GM19240 (cell line): ENCODE measurements around the gene RASSF10.
"Not testable (repeated sequence)": the region's sequence is repeated elsewhere in the genome, so short reads cannot be mapped to it uniquely, and the experiment has no call there.

Experiments
- DNase-seq: peaks from one replicate; pipeline ENCODE4 v3.0.0; 2011; ENCODE audit warnings: low spot score; ENCODE audit not compliant: insufficient read length

The RASSF10 gene

GRCh38 chr11:13019313-13019712 is 10.2 kb downstream of the RASSF10 start:
- no peak for DNase-seq

- no peak for DNase-seq
Observed at GRCh38 chr11:13023423-13023822, 14.3 kb downstream of the RASSF10 start.

GRCh38 chr11:13026722-13027121 is 17.6 kb downstream of the RASSF10 start:
- no peak for DNase-seq

- no peak for DNase-seq
Observed at GRCh38 chr11:13028322-13028721, 19.2 kb downstream of the RASSF10 start.

DNA sequence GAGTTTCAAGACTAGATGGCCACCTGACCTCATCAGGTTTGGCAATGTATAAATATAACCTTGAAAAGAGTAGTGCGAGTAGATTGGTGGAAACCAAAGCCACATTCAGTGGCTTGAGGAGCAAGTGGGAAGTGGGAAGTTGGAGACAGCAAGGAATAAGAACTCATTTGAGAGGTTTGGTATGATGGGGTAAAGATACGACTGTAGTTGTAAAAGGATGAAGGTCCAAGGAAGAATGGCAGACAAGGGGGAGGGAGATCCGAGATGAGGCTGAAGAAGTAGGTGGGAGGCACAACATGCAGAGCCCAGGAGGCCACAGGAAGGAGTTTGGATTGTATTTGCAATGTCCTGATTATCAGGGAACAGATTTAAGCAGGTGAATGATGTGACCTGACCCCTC is 20.8 kb downstream of the RASSF10 start:
- DNase-seq: no peak

DNA sequence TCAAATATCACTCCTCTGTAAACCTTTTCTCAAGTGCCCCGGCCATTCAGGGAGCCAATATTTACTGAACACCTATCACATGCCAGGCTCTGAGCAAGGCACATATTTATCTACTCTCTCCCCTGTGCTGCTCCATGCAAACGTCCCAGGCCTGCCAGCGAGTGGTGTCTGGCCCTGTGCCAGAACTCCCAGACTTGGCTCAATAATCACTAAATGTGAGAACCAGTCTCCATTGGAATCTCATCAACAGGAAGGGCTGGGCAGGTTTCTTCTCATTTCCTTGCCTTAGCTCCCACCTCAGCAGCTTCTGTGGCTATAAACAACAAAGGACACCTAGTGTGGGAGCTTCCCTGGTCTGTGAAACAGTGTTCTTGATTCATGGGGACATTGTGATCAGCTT is 21.7 kb downstream of the RASSF10 start:
- no peak for DNase-seq

GRCh38 chr11:13031349-13031748 is 22.2 kb downstream of the RASSF10 start:
- no peak for DNase-seq

DNA sequence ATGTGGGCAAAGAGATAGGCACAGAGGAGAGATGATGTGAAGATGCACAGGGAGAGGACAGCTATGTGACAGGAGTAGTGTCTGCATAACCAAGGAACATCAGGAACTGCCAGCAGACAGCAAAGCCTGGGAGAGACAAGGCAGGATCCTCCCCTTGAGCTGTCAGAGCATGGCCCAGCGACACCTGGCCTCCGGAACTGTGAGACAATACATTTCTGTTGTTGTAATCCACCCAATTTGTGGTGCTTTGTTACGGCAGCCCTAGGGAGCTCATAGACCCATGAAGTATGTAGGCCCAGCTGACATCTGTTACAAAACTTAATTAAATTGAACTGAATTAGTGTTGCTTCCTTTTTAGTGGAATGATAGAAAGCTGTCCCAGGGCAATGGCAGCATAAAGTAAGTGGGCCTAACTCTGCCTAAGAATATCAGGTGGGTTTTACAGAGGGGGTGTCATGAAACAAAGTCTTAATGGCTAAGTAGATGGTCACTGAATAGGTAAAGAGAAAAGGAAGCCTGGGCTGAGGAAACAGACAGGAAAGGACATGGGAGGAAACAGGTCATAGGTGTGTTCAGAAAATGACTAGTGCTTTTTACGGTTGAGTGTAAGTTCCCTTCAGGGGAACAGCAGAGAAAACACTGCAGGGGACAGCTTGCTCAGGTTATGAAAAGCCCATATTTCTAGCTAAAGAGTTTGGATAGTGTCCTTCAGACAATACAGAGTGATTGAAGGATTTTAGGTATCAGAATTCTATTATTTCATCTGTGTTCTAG is 24.8 kb downstream of the RASSF10 start:
- no peak for DNase-seq

DNA sequence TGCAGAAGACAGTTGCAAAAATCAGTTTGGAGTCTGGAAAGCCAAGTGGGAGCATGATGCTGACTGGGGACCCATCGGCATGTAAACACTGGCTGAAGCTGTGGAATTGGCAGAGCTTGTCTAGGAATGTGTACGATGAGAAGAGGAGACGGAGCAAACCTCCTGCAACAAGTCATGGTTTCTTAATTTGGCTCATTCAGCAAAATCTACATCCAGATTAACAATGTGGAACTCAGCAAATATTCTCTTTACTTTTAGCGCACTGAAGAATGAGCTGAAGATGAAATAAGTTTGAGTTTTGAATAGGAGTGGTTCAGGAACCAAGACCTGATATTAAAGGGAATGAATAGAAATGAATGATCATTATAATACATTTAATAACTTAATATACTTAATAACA is 26.6 kb downstream of the RASSF10 start:
- no peak for DNase-seq

DNA sequence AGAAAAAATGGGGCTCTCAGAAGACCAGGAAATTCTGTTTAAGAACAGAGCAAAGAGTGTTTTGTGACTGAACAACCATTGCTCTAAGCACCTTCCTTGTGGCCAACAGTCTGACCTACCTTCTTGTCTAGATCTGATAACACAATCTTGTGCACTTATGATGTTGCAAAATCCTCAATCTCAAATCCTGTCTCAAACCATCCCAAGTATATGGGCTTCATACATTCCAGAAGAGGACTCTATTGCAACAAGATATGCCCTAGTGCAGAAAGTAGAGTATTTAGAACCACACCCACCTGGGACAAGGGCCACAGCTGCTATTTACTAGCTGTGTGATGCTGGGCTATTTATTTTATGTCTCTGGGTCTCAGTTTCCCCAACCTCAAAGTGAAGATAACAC is 27.1 kb downstream of the RASSF10 start:
- DNase-seq: no peak

DNA sequence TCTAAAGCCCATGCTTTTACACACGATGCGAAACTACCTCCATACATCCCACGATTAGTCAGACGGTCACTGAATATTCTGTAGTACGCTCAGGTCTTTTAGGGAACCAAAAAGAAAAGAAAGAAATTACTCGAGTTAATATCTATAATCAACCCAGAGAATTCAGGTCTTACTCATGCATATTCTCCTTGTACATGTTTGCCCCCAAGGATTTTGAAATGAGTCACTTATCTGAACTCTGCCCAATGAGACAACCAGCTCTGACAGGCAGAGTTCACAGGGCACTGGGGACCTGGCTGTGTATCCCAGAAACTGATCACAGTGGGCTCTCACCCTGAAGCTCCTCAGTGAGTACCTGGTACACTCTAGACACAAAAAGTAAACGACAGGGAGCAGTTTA is 29.2 kb downstream of the RASSF10 start:
- no peak for DNase-seq

- no peak for DNase-seq
Observed at GRCh38 chr11:13039126-13039525, 30.0 kb downstream of the RASSF10 start.

DNA sequence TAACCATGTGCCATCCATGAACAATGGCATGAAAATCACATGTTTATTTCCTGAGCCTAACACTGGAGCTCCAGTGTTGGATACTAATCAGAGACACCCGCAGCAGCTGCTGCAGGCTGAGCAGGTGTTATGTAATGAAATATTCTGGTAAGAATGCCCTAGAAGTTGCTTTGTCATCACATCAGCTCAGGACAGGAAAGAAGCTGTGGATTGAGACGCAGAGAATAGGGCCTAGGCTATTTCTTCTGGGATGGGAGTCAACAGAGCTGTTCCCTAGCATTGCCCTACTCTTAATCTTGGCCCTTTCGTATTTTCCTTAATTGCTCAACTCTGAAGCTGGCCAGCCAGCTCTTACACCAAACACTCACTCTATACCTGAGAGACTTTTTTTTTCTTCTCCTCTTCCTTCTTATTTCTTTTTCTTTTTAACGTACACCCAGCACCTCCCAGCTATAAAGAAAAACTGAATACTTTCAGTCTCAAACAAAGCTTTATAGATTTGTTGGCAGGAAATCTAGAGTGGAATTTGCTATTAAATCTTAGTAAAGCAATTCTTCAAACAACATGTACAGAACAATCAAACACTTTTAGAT is 31.9 kb downstream of the RASSF10 start:
- no peak for DNase-seq

DNA sequence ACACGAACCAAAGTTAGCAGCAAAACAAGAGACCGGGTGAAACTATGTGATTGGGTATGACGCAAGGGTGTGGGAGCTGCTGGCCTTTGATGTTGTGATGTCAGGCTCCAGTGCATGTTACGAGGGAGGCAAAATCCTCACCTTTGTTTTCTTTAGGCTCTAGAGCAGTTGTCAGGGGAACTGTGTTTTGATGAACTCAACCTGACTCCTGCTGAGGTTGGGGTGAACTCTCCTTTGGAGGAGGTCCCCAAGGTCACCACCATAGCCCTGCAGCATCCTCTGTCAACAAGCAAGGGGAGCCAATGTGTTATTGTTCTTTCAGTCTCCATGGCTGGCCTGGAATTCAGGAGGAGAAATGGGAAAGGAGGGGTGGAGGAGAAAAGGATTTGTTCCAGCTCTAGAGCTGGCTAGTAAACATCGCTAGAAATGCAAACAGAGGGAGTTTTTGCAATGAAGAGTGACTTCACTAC is 33.8 kb downstream of the RASSF10 start:
- no peak for DNase-seq

DNA sequence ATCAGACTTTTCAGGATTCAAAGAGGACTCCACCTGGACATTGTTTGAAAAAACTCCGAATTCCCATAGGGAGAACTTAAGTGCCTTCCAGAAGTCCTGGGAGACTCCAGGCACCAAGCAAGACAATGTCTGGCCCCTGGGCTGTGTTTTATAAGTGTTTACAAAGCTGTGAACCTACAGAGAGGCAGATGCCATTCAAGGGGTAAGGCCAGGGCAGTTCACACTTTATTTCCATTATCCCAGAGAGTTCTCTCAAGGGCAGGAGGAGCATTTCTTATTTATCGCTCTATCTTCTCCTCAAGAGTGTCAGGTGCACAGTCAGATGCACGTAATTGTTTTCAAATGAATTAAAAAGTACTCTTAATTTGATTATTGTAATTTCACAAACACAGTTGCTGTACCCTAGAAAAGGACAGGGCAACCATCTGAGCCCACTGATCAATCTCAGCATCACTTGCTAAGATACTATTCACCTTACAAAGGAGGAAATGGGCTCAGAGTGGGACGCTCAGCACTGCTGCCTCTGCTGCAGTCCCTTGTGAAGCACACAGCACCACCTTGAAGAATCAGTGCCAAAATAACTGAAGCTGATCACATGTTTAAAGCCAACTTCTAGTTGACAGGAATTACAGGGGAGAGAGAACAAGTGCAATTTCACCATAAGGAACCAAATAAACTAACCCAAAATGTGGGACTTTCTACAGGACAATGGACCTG is 35.0 kb downstream of the RASSF10 start:
- DNase-seq: no peak

DNA sequence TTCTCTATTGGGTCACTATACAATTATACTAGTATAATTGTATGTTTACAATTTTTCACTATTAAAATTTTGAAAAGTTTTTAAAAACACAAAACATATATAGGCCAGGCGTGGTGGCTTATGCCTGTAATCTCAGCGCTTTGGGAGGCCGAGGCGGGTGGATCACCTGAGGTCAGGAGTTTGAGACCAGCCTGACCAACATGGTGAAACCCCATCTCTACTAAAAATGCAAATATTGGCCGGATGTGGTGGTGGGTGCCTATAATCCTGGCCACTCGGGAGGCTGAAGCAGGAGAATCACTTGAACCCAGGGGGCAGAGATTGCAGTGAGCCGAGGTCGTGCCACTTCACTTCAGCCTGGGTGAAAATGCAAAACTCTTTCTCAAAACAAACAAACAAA is 36.0 kb downstream of the RASSF10 start:
- not testable (repeated sequence) for DNase-seq

GRCh38 chr11:13045734-13046133 is 36.6 kb downstream of the RASSF10 start:
- DNase-seq: no peak

- DNase-seq: no peak
Observed at GRCh38 chr11:13046637-13047570, 37.8 kb downstream of the RASSF10 start.

DNA sequence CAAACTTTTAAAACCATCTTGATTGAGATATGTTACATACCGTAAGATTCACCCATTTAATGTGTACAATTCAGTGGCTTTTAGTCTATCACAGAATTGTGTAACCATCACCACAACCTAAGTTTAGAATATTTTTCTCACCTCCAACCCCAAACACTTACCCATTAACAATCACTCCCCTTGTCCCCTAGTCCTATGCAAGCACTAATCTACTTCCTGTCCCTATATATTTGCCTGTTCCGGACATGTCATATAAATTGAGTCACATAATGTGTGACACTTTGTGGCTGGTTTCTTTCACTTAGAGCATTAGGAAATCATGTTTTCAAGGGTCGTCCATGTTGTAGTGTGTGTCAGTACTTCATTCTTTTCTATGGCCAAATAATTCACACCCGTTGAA is 38.8 kb downstream of the RASSF10 start:
- no peak for DNase-seq

GRCh38 chr11:13051257-13051656 is 42.1 kb downstream of the RASSF10 start:
- no peak for DNase-seq

DNA sequence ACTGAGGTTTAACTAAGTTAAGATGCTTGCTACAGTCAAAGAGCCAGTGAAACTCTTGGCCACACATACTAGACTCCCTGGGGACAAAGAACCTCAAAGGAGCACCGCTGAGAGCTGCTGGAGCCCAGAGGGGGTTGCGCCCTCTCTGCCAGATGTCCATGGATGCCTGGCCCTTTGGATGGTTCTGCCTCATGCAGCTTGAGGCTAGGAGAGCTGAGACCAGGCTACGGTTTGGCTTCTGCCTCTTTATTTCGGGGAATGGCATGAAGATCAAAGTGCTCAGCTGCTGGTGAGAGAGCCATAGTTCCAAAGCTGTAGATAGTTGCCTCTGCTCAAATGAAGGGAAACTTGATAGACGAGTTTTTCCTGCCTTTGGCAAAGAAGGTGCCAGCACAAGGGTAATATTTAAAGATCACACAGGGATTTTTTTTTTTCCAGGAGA is 43.0 kb downstream of the RASSF10 start:
- DNase-seq: no peak
